Hepatocyte (in vitro differentiated cells): ENCODE measurements around the gene KRT23. TPM values are rescaled to one million over a fixed set of nuclear protein-coding genes. Genes with fewer than 3 reads are reported as not detected.

Source experiments
- DNase-seq: peaks from one replicate; pipeline ENCODE4 v3.0.0-alpha.2; 2016; ENCODE audit warnings: low spot score
- H2AFZ ChIP-seq: fragments of 200-600 bp; sonication (generic); 2 replicates; pipeline ENCODE4 v1.6.0; 2016; ENCODE audit warnings: antibody characterized with exemption, mild to moderate bottlenecking
- H3K27ac ChIP-seq: fragments of 200-600 bp; sonication (generic); 2 replicates; pipeline ENCODE4 v1.5.1; 2016; ENCODE audit warnings: mild to moderate bottlenecking
- H3K27me3 ChIP-seq: fragments of 200-600 bp; sonication (generic); 2 replicates; pipeline ENCODE4 v1.6.1; 2016
- H3K36me3 ChIP-seq: fragments of 200-600 bp; sonication (generic); replicated peaks from 2 replicates; pipeline ENCODE4 v1.5.1; 2016; ENCODE audit warnings: low read depth; ENCODE audit not compliant: insufficient read depth
- H3K4me1 ChIP-seq: fragments of 200-600 bp; sonication (generic); 2 replicates; pipeline ENCODE4 v1.5.1; 2016; ENCODE audit warnings: mild to moderate bottlenecking, moderate library complexity; ENCODE audit not compliant: insufficient read depth
- H3K4me2 ChIP-seq: fragments of 200-600 bp; sonication (generic); 2 replicates; pipeline ENCODE4 v1.6.0; 2016
- H3K4me3 ChIP-seq: fragments of 200-600 bp; sonication (generic); 2 replicates; pipeline ENCODE4 v1.5.1; 2016; ENCODE audit warnings: mild to moderate bottlenecking
- H3K79me2 ChIP-seq: fragments of 200-600 bp; sonication (generic); 2 replicates; pipeline ENCODE4 v1.6.0; 2017; ENCODE audit warnings: mild to moderate bottlenecking
- H3K9me2 ChIP-seq: fragments of 200-600 bp; sonication (generic); replicated peaks from 2 replicates; pipeline ENCODE4 v1.6.0; 2017; ENCODE audit warnings: mild to moderate bottlenecking; ENCODE audit not compliant: insufficient read depth
- H3K9me3 ChIP-seq: fragments of 200-600 bp; sonication (generic); 2 replicates; pipeline ENCODE4 v1.5.1; 2016; ENCODE audit warnings: low read depth, mild to moderate bottlenecking
- H4K20me1 ChIP-seq: fragments of 200-600 bp; sonication (generic); 2 replicates; pipeline ENCODE4 v1.6.0; 2016; ENCODE audit warnings: mild to moderate bottlenecking; ENCODE audit not compliant: insufficient read depth, poor library complexity, severe bottlenecking
- EZH2 ChIP-seq: fragments of 200-600 bp; sonication (generic); IDR thresholded peaks from 2 replicates; pipeline ENCODE4 v1.6.1; 2016; ENCODE audit warnings: antibody characterized with exemption, mild to moderate bottlenecking, borderline replicate concordance
- EZH2phosphoT487 ChIP-seq: fragments of 200-600 bp; sonication (generic); IDR thresholded peaks from one replicate; pipeline ENCODE4 v1.6.1; 2018; ENCODE audit warnings: antibody characterized with exemption, mild to moderate bottlenecking, low read depth, moderate library complexity; ENCODE audit not compliant: unreplicated experiment, severe bottlenecking
- whole genome bisulfite sequencing: methylation state at CpG from one replicate; pipeline ENCODE4 v1.1.6; 2016; ENCODE audit warnings: low lambda C conversion rate; ENCODE audit errors: missing lambda C conversion rate; 5-methylcytosine and 5-hydroxymethylcytosine counted together
- polyA plus RNA-seq: library from polyadenylated mRNA; unstranded; fragments of >200 nt; fragmentation: Nextera tagmentation; extraction: Ambion mirVana; gene quantifications from 2 replicates; pipeline ENCODE4 v1.2.1, GENCODE V29; 2016
- total RNA-seq: library from RNA; depleted of rRNA; stranded (reverse); fragments of >200 nt; gene quantifications from 2 replicates; pipeline ENCODE4 v1.2.3, GENCODE V29; 2014
- TF ChIP-seq, protein P1 (sequence below): fragments of 200-600 bp; sonication (generic); IDR thresholded peaks from 2 replicates; pipeline ENCODE4 v1.5.1; 2016; ENCODE audit warnings: antibody characterized with exemption, mild to moderate bottlenecking; ENCODE audit not compliant: poor library complexity

Gene KRT23
- total and polyA plus RNA-seq, 2 experiments from 2014 or later, result 2.0 to 6.4 TPM

GRCh38 chr17:40873801-40874200 lies 63.6 kb downstream of the KRT23 start:
- Histone ChIP-seq H3K9me3 (no peaks in the 10 kb centered on the region), H4K20me1 (no peaks in the 10 kb centered on the region), H2AFZ (no peak overlapping the region), H3K9me2 (no peaks in the 10 kb centered on the region), H3K36me3 (no peaks in the 10 kb centered on the region), H3K4me2 (no peak overlapping the region), H3K27me3 (no peaks in the 10 kb centered on the region), H3K79me2 (no peaks in the 10 kb centered on the region), H3K4me3 (no peak overlapping the region), H3K27ac (no peak overlapping the region), H3K4me1 (no peaks in the 10 kb centered on the region)
- TF ChIP-seq EZH2, result no peak
- no peak for TF ChIP-seq EZH2phosphoT487
- TF ChIP-seq, protein P1, sequence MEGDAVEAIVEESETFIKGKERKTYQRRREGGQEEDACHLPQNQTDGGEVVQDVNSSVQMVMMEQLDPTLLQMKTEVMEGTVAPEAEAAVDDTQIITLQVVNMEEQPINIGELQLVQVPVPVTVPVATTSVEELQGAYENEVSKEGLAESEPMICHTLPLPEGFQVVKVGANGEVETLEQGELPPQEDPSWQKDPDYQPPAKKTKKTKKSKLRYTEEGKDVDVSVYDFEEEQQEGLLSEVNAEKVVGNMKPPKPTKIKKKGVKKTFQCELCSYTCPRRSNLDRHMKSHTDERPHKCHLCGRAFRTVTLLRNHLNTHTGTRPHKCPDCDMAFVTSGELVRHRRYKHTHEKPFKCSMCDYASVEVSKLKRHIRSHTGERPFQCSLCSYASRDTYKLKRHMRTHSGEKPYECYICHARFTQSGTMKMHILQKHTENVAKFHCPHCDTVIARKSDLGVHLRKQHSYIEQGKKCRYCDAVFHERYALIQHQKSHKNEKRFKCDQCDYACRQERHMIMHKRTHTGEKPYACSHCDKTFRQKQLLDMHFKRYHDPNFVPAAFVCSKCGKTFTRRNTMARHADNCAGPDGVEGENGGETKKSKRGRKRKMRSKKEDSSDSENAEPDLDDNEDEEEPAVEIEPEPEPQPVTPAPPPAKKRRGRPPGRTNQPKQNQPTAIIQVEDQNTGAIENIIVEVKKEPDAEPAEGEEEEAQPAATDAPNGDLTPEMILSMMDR, result no peak
- DNase-seq, result no peak
- WGBS, result 97% methylated on average over 1 of the region's 1 CpG

GRCh38 chr17:40873255-40873654 lies 64.2 kb downstream of the KRT23 start:
- H3K9me3 ChIP-seq, result no peaks in the 10 kb centered on the region
- DNase-seq, result no peak
- TF ChIP-seq, protein P1, result no peak
- TF ChIP-seq EZH2phosphoT487 (no peak), EZH2 (no peak)

More at GRCh38 chr17:40873255-40873654, 64.2 kb downstream of the KRT23 start:
- Histone ChIP-seq H3K4me3 (no peak overlapping the region), H3K4me1 (no peaks in the 10 kb centered on the region), H3K36me3 (no peaks in the 10 kb centered on the region), H3K79me2 (no peaks in the 10 kb centered on the region), H3K27me3 (no peaks in the 10 kb centered on the region), H3K4me2 (no peak overlapping the region), H2AFZ (no peak overlapping the region), H3K9me2 (no peaks in the 10 kb centered on the region), H4K20me1 (no peaks in the 10 kb centered on the region), H3K27ac (no peak overlapping the region)

Other genes starting within 250 kb of the KRT23 start
Only the 30 nearest of the 33 such genes appear.
- not detected in 2 replicates for gene KRT25, start 182.3 kb downstream of the KRT23 start, total RNA-seq
- not detected in 2 replicates for gene KRT25, start 182.3 kb downstream of the KRT23 start, polyA plus RNA-seq
- not detected in 2 replicates for gene KRT26, start 165.4 kb downstream of the KRT23 start, total RNA-seq
- not detected in 2 replicates for gene KRT26, start 165.4 kb downstream of the KRT23 start, polyA plus RNA-seq
- gene KRT27, start 155.1 kb downstream of the KRT23 start, total RNA-seq, result not detected in 2 replicates
- gene KRT27, start 155.1 kb downstream of the KRT23 start, polyA plus RNA-seq, result not detected in 2 replicates
- gene KRT28, start 137.7 kb downstream of the KRT23 start, total RNA-seq, result not detected in 2 replicates
- not detected in 2 replicates for gene KRT28, start 137.7 kb downstream of the KRT23 start, polyA plus RNA-seq
- gene KRT10, start 115.0 kb downstream of the KRT23 start, total RNA-seq, result 29.4 and 39.7 TPM in 2 replicates
- 153 and 165 TPM in 2 replicates for gene KRT10, start 115.0 kb downstream of the KRT23 start, polyA plus RNA-seq
- gene KRT12, start 70.4 kb downstream of the KRT23 start, total RNA-seq, result not detected in 2 replicates
- gene KRT12, start 70.4 kb downstream of the KRT23 start, polyA plus RNA-seq, result not detected in 2 replicates
- gene KRT20, start 52.4 kb downstream of the KRT23 start, total RNA-seq, result 2.4 and 3.4 TPM in 2 replicates
- 1.5 and 1.6 TPM in 2 replicates for gene KRT20, start 52.4 kb downstream of the KRT23 start, polyA plus RNA-seq
- gene KRT39, start 29.3 kb upstream of the KRT23 start, total RNA-seq, result 1.0 TPM in 1 of 2 replicates, not detected in the other
- gene KRT39, start 29.3 kb upstream of the KRT23 start, polyA plus RNA-seq, result not detected in 2 replicates
- 0.33 TPM in 1 of 2 replicates, not detected in the other for gene KRT40, start 46.7 kb upstream of the KRT23 start, total RNA-seq
- gene KRT40, start 46.7 kb upstream of the KRT23 start, polyA plus RNA-seq, result 0.19 TPM in 1 of 2 replicates, not detected in the other
- not detected in 2 replicates for gene KRTAP3-3, start 56.5 kb upstream of the KRT23 start, total RNA-seq
- not detected in 2 replicates for gene KRTAP3-3, start 56.5 kb upstream of the KRT23 start, polyA plus RNA-seq
- not detected in 2 replicates for gene KRTAP3-2, start 62.3 kb upstream of the KRT23 start, total RNA-seq
- not detected in 2 replicates for gene KRTAP3-2, start 62.3 kb upstream of the KRT23 start, polyA plus RNA-seq
- gene KRTAP3-1, start 71.5 kb upstream of the KRT23 start, total RNA-seq, result not detected in 2 replicates
- 2.7 and 3.4 TPM in 2 replicates for gene KRTAP3-1, start 71.5 kb upstream of the KRT23 start, polyA plus RNA-seq
- gene KRTAP1-5, start 89.6 kb upstream of the KRT23 start, total RNA-seq, result not detected in 2 replicates
- 0.44 TPM in 1 of 2 replicates, not detected in the other for gene KRTAP1-5, start 89.6 kb upstream of the KRT23 start, polyA plus RNA-seq
- not detected in 2 replicates for gene KRTAP1-4, start 92.5 kb upstream of the KRT23 start, total RNA-seq
- not detected in 2 replicates for gene KRTAP1-4, start 92.5 kb upstream of the KRT23 start, polyA plus RNA-seq
- not detected in 2 replicates for gene KRTAP1-3, start 97.2 kb upstream of the KRT23 start, total RNA-seq
- not detected in 2 replicates for gene KRTAP1-3, start 97.2 kb upstream of the KRT23 start, polyA plus RNA-seq
- gene KRTAP1-1, start 103.8 kb upstream of the KRT23 start, total RNA-seq, result not detected in 2 replicates
- gene KRTAP1-1, start 103.8 kb upstream of the KRT23 start, polyA plus RNA-seq, result not detected in 2 replicates
- not detected in 2 replicates for gene KRTAP2-1, start 109.7 kb upstream of the KRT23 start, total RNA-seq
- not detected in 2 replicates for gene KRTAP2-1, start 109.7 kb upstream of the KRT23 start, polyA plus RNA-seq
- not detected in 2 replicates for gene KRTAP2-2, start 117.6 kb upstream of the KRT23 start, total RNA-seq
- gene KRTAP2-2, start 117.6 kb upstream of the KRT23 start, polyA plus RNA-seq, result not detected in 2 replicates
- gene KRTAP2-3, start 122.5 kb upstream of the KRT23 start, total RNA-seq, result not detected in 2 replicates
- not detected in 2 replicates for gene KRTAP2-3, start 122.5 kb upstream of the KRT23 start, polyA plus RNA-seq
- gene KRTAP2-4, start 128.2 kb upstream of the KRT23 start, total RNA-seq, result not detected in 2 replicates
- not detected in 2 replicates for gene KRTAP2-4, start 128.2 kb upstream of the KRT23 start, polyA plus RNA-seq
- gene KRTAP4-7, start 146.5 kb upstream of the KRT23 start, total RNA-seq, result not detected in 2 replicates
- not detected in 2 replicates for gene KRTAP4-7, start 146.5 kb upstream of the KRT23 start, polyA plus RNA-seq
- not detected in 2 replicates for gene KRTAP4-8, start 160.5 kb upstream of the KRT23 start, total RNA-seq
- not detected in 2 replicates for gene KRTAP4-8, start 160.5 kb upstream of the KRT23 start, polyA plus RNA-seq
- gene KRTAP4-16, start 164.6 kb upstream of the KRT23 start, total RNA-seq, result not detected in 2 replicates
- gene KRTAP4-16, start 164.6 kb upstream of the KRT23 start, polyA plus RNA-seq, result not detected in 2 replicates
- gene KRTAP4-9, start 167.7 kb upstream of the KRT23 start, total RNA-seq, result not detected in 2 replicates
- not detected in 2 replicates for gene KRTAP4-9, start 167.7 kb upstream of the KRT23 start, polyA plus RNA-seq
- not detected in 2 replicates for gene KRTAP4-11, start 180.7 kb upstream of the KRT23 start, total RNA-seq
- gene KRTAP4-11, start 180.7 kb upstream of the KRT23 start, polyA plus RNA-seq, result not detected in 2 replicates
- not detected in 2 replicates for gene KRTAP4-12, start 186.5 kb upstream of the KRT23 start, total RNA-seq
- not detected in 2 replicates for gene KRTAP4-12, start 186.5 kb upstream of the KRT23 start, polyA plus RNA-seq
- not detected in 2 replicates for gene KRTAP4-6, start 202.9 kb upstream of the KRT23 start, total RNA-seq
- gene KRTAP4-6, start 202.9 kb upstream of the KRT23 start, polyA plus RNA-seq, result not detected in 2 replicates
- gene KRTAP4-5, start 212.2 kb upstream of the KRT23 start, total RNA-seq, result not detected in 2 replicates
- gene KRTAP4-5, start 212.2 kb upstream of the KRT23 start, polyA plus RNA-seq, result not detected in 2 replicates
- not detected in 2 replicates for gene KRTAP4-4, start 223.1 kb upstream of the KRT23 start, total RNA-seq
- gene KRTAP4-4, start 223.1 kb upstream of the KRT23 start, polyA plus RNA-seq, result not detected in 2 replicates
- gene KRTAP4-3, start 230.6 kb upstream of the KRT23 start, total RNA-seq, result not detected in 2 replicates
- not detected in 2 replicates for gene KRTAP4-3, start 230.6 kb upstream of the KRT23 start, polyA plus RNA-seq